GM12892 (cell line): ENCODE data around the gene TDP2.

Experiments
- POLR2A ChIP-seq: IDR thresholded peaks from 2 replicates; pipeline ENCODE4 v1.6.1; 2011; ENCODE audit warnings: low read depth, low read length, control low read depth
- POLR2AphosphoS5 ChIP-seq: IDR thresholded peaks from 2 replicates; pipeline ENCODE4 v1.6.1; 2011; ENCODE audit warnings: low read depth, low read length, control low read depth
- TAF1 ChIP-seq: IDR thresholded peaks from 2 replicates; pipeline ENCODE4 v1.6.1; 2011; ENCODE audit warnings: low read depth, mild to moderate bottlenecking, control low read depth, low read length, borderline replicate concordance

GRCh38 chr6:24664046-24664987 lies 2.4 kb downstream of the TDP2 start:
- TF ChIP-seq POLR2A = no peak
- no peak for TF ChIP-seq TAF1
- no peak for TF ChIP-seq POLR2AphosphoS5
